Activated CD8-positive, alpha-beta memory T cell treated with anti-CD3 and anti-CD28 coated beads, Interleukin-2, amount 50 U/mL, for 24 hours (primary cell): ENCODE data around the gene UPP1.
"Not testable (repeated sequence)": the region's sequence is repeated elsewhere in the genome, so short reads cannot be mapped to it uniquely, and the experiment has no call there.

Experiments used
- DNase-seq: peaks from one replicate; pipeline ENCODE4 v3.0.0-alpha.2; 2020; ENCODE audit errors: extremely low read depth

UPP1 gene

DNA sequence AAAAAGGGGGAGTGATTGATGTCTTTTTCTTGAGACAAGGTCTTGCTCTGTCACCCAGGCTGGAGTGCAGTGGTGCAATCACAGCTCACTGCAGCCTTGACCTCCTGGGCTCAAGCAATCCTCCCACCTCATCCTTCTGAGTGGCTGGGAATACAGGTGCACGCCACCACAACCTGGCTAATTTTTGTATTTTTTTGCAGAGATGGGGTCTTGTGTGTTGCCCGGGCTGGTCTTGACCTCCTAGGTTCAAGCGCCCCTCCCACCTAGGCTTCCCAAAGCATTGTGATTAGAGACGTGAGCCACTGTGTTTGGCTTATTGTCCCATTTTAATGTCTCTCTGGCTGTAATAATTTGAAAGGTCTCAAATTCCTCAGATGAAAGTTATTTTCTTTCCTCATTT lies 21.8 kb downstream of the UPP1 start:
- no peak for DNase-seq

DNA sequence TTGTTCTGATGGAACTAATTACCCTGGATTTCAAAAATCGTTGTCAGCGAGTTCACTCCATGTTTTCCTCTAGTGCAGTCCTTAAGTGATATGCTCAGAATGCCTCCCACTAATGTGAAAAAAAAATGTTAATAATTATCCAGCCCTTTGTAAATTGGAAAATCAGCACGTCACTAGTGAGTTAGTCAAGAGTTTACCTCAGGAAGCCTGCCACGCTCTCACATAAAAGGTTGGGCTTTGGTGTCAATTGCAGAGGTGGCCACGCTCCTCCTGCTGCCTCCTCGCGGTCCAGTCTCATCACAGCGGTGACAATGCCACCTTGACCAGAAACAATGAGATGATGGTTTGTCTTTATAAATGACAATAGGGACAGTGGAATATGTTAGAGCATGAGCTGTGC lies 22.5 kb downstream of the UPP1 start:
- DNase-seq: no peak

GRCh38 chr7:48112401-48113165 lies 23.5 kb downstream of the UPP1 start:
- no peak for DNase-seq

DNA sequence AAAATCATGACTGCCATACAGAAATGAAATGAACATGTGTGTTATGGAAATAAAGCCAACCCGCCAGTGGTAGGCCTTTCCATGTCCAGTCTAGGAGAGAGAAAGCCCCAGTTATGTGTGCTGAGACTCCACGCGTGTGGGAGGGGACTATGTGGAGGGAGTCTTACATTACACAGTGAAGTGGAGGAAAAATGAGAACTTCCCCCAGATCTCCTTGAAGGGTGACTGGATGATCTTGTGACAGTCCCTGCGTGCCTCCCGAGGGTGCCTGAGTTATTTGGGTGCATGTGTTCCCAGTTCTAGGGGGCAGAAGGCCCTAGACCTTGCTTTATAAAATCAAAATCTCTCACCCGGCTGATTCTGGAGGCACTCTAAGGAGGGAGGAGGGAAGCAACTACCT lies 24.2 kb downstream of the UPP1 start:
- DNase-seq: no peak

DNA sequence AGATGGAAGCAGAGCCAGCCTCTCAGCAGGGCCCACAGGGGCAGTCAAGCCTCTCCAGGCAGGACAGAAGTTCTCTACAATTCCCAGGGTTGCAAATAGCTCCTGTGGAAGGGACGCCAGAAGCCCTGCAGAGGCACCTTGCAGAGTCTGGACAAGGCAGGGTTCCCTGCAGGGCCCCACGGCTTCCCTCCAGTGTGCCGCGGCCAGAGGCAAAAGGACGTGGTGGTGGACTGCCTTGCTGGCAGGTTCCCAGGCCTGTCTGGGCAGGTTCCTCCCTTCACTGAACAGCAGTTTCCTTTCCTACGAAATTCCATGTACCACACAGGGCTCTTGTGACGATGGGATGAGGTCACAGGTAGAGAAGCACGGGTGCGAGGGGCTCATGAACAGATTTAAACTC lies 25.1 kb downstream of the UPP1 start:
- DNase-seq: no peak

DNA sequence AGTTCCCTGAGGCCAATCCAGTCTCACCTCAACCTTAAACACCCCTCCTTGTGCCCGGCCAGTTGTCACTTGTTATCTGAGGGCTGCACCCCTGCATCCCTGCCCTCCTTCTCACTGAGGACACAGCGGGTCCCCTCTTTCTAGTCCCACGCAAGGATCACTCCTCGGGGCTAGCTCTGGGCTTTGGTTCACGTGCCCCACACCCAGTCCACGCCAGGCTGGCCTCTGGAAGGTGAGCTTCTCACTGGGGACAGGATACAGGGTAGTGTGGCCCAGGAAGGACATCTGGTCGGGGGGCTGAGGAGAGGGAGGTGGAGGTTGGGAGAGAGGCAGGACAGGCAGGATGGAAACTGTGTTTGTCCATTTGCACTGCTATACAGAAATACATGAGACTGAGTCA lies 25.5 kb downstream of the UPP1 start:
- DNase-seq: no peak

DNA sequence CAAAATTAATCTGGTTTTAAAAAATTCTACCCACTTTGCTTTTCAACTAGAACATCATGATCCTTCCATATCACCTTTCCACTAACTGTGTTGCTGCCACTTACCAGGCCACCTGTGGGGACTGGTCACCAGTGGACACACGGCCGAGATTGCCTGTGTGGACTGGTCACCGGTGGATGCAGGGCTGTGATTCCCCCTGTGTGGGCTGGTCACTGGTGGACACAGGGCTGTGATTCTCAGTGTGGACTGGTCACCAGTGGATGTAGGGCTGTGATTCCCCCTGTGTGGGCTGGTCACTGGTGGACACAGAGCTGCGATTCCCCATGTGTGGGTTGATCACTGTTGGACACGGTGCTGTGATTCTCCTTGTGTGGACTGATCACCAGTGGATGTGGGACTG lies 27.0 kb downstream of the UPP1 start:
- DNase-seq: no peak

DNA sequence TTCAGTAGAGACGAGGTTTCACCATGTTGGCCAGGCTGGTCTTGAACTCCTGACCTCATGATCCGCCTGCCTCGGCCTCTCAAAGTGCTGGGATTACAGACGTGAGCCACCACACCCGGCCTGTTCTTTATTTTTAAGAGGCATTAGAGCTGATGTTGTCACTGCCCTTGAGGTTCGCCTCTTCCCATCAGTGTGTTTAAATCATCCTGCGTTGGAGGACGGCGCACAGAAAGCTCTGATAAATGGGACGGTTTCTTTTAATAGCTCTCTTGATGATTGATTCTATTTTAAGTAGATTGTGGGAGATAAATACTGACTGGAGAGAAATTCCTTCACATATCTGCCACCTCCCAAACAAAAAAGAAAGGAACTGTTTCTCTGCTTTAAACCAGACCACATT lies 29.0 kb downstream of the UPP1 start:
- no peak for DNase-seq

- DNase-seq: not testable (repeated sequence)
Measured at GRCh38 chr7:48120536-48120935, 31.5 kb downstream of the UPP1 start.

- no peak for DNase-seq
Measured at GRCh38 chr7:48126037-48126436, 37.0 kb downstream of the UPP1 start.

DNA sequence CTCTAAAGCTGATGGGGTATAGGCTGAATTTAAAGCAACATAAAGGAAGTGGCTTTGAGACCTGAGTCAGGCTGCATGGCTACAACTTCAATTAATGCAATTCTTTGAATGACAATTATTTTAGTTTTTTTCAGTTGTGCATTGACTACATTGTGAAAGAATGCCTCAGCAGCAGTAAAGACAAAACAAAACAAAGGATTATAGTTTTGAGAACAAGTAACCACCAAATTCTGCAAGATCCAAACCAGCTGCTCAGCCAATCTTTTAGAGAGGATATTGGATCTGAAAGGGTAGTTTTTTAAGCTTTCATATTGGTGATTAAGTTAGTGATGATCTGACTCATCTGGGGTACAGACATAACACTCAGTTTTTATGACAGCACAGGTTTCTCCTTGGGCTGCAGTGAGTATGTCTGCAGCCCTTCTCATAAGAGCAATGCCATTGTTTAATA lies 41.6 kb downstream of the UPP1 start:
- no peak for DNase-seq

DNA sequence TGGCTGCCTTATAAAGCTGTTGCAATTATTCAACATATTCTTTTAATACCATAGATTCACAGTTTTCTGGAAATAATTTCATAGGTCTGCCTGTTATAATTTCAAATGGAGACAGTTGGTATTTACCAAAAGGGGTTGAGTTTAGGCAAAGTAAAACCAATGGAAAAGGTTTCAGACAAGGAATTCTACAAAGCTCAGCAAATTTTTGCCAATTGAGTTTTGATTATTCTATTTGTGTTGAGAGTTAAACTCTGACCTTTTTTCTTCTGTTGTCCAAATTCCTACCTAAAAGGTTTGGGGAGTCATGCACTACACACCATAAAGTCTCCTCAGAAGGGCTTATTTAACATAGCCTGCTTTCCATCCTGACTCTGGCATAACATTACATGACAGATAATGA lies 43.7 kb downstream of the UPP1 start:
- no peak for DNase-seq

DNA sequence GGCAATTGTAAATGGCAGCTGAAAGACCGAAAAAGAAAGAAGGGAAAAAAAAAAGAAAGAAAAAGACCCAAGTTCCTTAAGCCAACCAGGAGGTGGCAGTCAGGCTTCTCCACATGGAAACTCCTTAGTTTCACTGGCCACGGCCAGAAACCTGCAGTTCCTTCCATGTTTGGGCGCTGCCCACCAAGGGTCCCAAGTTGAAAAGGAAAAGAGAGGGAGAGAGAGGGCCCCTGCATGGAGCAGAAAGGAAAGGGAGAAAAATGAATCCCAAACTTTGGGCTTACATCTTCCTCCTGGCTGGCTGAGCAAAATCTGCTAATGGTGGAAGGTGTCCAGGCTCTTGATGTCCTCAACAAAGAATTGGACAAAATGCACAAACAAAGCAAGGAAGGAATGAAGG lies 50.4 kb downstream of the UPP1 start:
- DNase-seq: no peak

DNA sequence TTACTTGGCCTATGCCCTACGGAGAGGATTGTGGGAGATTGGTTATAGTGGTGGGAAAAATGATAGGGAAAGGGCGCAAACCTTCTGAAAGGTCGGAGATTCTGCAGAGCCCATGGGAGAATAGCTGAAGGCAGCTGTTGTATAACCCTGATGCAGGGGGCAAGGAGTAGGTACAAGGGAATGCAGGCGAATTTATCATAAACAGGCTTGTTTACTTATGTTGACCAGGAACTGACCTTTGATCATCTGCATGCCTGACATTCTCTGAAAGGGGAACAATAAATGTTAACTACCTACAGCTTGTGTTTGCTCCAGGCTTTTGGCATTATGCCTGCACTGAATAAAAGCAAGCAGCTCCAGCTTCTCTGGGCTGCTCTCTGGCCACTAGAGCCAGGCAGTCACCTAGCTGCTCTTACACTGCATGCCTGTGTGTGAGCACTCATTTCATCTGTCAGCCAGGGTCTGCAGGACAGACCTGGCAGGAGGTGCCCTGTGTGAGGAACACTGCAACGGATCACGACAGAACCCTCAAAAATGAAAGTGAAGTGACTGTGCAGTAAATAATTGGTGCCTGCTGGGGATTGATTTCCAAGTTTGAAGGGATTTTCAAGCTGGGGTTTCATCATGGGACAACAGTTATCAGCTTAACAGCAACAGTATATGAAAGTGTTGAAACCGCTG lies 51.1 kb downstream of the UPP1 start:
- no peak for DNase-seq

DNA sequence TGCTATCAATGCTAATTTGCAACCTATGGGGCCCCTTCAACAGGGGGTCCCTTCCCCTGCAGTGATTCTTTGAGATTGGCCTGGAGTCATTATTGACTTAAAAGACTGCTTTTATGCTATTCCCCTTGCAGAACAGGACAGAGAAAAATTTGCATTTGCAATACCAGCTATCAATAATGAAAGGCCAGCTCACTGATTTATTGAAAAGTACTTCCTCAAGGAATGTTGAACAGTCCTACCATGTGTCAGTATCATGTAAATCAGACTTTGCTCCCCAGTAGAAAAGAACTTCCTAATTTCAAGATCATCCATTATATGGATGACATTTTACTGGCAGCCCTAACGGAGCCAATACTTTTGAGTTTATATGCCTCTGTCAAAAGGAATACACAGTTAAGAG lies 52.5 kb downstream of the UPP1 start:
- no peak for DNase-seq

- no peak for DNase-seq
Measured at GRCh38 chr7:48144291-48144768, 55.3 kb downstream of the UPP1 start.

GRCh38 chr7:48147078-48147591 lies 58.1 kb downstream of the UPP1 start:
- no peak for DNase-seq

GRCh38 chr7:48147690-48148089 lies 58.6 kb downstream of the UPP1 start:
- not testable (repeated sequence) for DNase-seq

GRCh38 chr7:48148311-48148710 lies 59.2 kb downstream of the UPP1 start:
- DNase-seq: no peak

DNA sequence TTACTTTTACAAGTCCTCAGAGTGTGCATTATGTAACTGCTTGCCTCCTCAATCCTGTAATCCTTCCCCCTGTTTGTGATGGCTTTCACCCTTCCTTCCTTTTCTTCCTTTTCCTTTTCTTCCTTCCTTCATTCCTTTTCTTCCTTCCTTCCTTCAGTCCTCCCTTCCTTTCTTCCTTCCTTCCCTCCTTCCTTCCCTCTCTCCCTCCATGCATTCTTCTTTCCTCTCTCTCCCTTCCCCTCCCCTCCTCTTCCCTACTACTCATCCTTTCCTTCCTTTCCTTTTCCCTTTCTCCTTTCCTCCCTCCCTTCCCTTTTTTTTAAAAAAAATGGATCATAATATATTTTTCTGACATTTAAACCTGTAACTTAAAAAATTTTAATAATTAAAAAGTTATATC lies 60.0 kb downstream of the UPP1 start:
- no peak for DNase-seq

DNA sequence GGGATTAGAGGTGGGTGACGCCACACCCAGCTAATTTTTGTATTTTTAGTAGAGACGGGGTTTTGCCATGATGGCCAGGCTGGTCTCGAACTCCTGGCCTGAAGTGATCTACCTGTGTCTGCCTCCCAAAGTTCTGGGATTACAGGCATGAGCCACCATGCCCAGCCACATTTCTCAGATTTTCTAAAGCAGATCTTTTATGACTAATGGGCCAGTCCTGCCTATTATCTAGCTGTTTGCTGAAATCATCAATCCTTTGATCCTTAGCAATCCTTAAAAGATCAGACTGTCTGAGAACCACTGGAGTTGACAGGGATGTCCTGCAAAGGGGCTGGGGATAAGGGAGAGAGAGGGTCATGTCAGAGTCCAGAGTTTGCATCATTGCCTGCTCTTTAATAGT lies 61.0 kb downstream of the UPP1 start:
- DNase-seq: no peak

GRCh38 chr7:48154792-48155413 lies 65.8 kb downstream of the UPP1 start:
- DNase-seq: no peak
